Activated CD4-positive, alpha-beta T cell treated with anti-CD3 and anti-CD28 coated beads for 36 hours (primary cell): ENCODE results near the gene FSIP1. TPM values are rescaled to one million over a fixed set of nuclear protein-coding genes. Genes with fewer than 3 reads are reported as not detected.

Experiments
- ATAC-seq: fragments of 200-7000 bp; cut with Tn5 transposase; one replicate; pipeline ENCODE4 v1.10.0; 2021; ENCODE audit warnings: mild to moderate bottlenecking, moderate library complexity
- CTCF ChIA-PET: fragments of 350-600 bp; sonication (Branson Sonifier 250); formaldehyde crosslinking; loops from one replicate; lab custom pipeline; 2021; ENCODE audit warnings: antibody characterized with exemption; lab: Charles Lee
- POLR2A ChIA-PET: fragments of 350-600 bp; sonication (Branson Sonifier 250); formaldehyde crosslinking; loops from one replicate; lab custom pipeline; 2021; ENCODE audit warnings: antibody characterized with exemption, inconsistent platforms; lab: Charles Lee
- DNase-seq: peaks from one replicate; pipeline ENCODE4 v3.0.0-alpha.2; 2020
- H3K27ac Mint-ChIP-seq: one replicate; pipeline ENCODE4 v1.8.0; 2021; ENCODE audit warnings: mixed read lengths
- H3K27me3 Mint-ChIP-seq: one replicate; pipeline ENCODE4 v1.8.0; 2021; ENCODE audit warnings: mixed read lengths
- H3K36me3 Mint-ChIP-seq: one replicate; pipeline ENCODE4 v1.8.0; 2021; ENCODE audit warnings: low read depth, mixed read lengths
- H3K4me1 Mint-ChIP-seq: one replicate; pipeline ENCODE4 v1.8.0; 2021; ENCODE audit warnings: mixed read lengths
- H3K4me3 Mint-ChIP-seq: one replicate; pipeline ENCODE4 v1.8.0; 2021; ENCODE audit warnings: mild to moderate bottlenecking, moderate library complexity, mixed read lengths
- H3K9me3 Mint-ChIP-seq: one replicate; pipeline ENCODE4 v1.8.0; 2021; ENCODE audit warnings: low read depth, mixed read lengths
- intact Hi-C, 2 experiments: fragments of 100-400 bp; cut with DNase I in 1 of 2; cut with micrococcal nuclease in 1 of 2; formaldehyde crosslinking; loops; one replicate each; pipeline versions ENCODE4 v1.14.2 to v1.15.1; 2022 to 2024; cut with DNase I, micrococcal nuclease
- total RNA-seq, 2 experiments: library from RNA; stranded (reverse); gene quantifications; one replicate each; pipeline ENCODE4 v1.2.3, GENCODE V29; 2021

The FSIP1 gene
- total RNA-seq, 2 experiments from 2014 or later, result 0.25 to 0.32 TPM

DNA sequence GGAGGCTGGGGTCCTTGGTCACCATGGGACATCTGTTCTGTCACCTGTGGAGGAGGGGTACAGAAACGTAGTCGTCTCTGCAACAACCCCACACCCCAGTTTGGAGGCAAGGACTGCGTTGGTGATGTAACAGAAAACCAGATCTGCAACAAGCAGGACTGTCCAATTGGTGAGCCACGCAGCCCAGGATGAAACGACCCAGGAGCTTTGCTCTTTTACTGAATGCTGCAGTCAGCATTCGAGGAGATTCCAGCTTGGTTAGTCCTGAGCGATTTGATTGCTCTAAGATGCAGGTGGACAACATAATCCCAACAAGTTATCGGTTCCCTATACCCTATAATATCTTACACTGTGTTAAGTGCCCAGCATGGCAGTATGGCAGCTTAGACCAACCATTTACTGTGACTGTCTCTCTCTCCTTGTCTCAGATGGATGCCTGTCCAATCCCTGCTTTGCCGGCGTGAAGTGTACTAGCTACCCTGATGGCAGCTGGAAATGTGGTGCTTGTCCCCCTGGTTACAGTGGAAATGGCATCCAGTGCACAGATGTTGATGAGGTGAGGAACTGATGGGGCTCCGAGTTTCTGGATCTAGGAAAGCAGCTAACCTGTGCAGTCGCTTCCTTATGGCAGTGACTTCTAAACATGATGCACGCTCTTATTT is 194.0 kb downstream of the FSIP1 start:
- Mint-ChIP-seq H3K4me3 (no peak overlapping the region), H3K9me3 (no peaks in the 10 kb centered on the region), H3K27ac (no peak overlapping the region), H3K4me1 (no peaks in the 10 kb centered on the region), H3K27me3 (peaks cover 14% of the 10 kb centered on the region), H3K36me3 (no peaks in the 10 kb centered on the region)
- ATAC-seq (no peak), DNase-seq (no peak)
- intact Hi-C loops, result no loop called here
- ChIA-PET POLR2A (no interaction called here), CTCF (interaction anchor here (1.0 kb wide), 1 partner anchor 10 kb away, joined by 4 read pairs; no protein-coding TSS in a partner anchor)

GRCh38 chr15:39587731-39588530 is 194.7 kb downstream of the FSIP1 start:
- DNase-seq (no peak), ATAC-seq (no peak)
- ChIA-PET CTCF (interaction anchor here (1.0 kb wide), 1 partner anchor 9 kb away, joined by 4 read pairs; no protein-coding TSS in a partner anchor), POLR2A (no interaction called here)
- Mint-ChIP-seq H3K27me3 (peaks cover 14% of the 10 kb centered on the region), H3K36me3 (no peaks in the 10 kb centered on the region), H3K4me3 (no peak overlapping the region), H3K27ac (no peak overlapping the region), H3K4me1 (no peaks in the 10 kb centered on the region), H3K9me3 (no peaks in the 10 kb centered on the region)
- intact Hi-C loops, result no loop called here

DNA sequence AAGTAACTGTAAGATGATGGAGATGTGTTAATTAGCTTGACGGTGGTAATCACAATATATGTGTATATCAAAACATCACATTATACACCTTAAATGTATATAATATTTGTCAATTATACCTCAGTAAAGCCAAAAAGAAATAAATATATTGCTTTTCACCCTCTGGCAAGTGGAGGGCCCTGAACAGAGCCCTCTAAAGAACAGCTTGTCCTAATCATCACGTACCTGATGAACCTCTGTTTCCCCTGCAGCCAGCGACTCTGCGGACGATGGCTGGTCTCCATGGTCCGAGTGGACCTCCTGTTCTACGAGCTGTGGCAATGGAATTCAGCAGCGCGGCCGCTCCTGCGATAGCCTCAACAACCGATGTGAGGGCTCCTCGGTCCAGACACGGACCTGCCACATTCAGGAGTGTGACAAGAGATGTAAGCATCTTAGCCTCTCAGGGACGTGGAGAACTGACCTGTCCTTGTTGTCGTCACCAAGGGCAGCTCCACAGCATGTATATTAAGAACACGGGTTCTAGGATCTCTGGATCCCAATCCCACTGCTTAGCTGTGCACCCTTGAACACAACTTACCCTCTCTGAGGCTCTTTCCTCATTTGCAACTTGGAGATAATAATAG is 195.4 kb downstream of the FSIP1 start:
- Mint-ChIP-seq H3K27me3 (peaks cover 16% of the 10 kb centered on the region), H3K4me1 (no peaks in the 10 kb centered on the region), H3K27ac (no peak overlapping the region), H3K9me3 (no peaks in the 10 kb centered on the region), H3K36me3 (no peaks in the 10 kb centered on the region), H3K4me3 (no peak overlapping the region)
- no peak for DNase-seq
- no peak for ATAC-seq
- intact Hi-C loops, result no loop called here
- ChIA-PET CTCF (no interaction called here), POLR2A (no interaction called here)

DNA sequence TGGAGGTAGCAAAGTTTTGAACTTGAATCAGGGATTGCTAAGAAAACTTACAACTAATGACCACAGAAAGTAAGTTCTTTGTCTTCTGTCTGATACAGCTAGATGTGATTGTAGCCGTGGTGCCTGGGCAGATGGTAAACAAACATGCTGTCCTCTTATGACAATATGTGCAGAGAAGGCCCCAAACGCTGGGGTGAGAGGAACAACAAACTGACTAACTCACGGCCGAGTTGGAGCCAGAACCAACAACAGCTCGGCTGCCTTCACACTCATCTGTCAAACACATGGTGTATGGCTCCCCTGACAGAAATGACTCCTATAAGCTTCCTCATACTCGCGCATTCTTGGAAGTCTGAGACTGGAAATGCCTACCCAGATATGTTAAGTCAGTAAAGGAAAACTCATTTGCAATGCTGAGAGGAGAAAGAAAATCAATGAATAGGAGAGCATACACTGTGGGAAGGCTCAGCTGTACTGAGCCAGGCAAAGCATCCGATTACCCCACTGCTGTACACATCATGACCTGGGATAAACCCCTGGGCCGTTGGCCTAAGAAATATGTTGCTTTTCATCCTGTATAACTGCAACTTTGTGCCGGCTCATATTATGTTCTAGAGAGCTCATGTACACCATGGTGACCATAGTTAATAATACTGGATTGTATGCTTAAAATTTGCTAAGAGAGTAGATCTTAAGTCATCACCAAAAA is 196.1 kb downstream of the FSIP1 start:
- ATAC-seq (no peak), DNase-seq (no peak)
- no peak overlapping the region for H3K27ac Mint-ChIP-seq
- H3K9me3 Mint-ChIP-seq, result no peaks in the 10 kb centered on the region
- H3K36me3 Mint-ChIP-seq, result no peaks in the 10 kb centered on the region
- peaks cover 2% of the 10 kb centered on the region for H3K4me1 Mint-ChIP-seq
- ChIA-PET POLR2A (no interaction called here), CTCF (interaction anchor here (1.2 to 1.5 kb wide), 3 partner anchors 117 to 173 kb away, joined by 3 to 11 read pairs (median 5); no protein-coding TSS in a partner anchor)
- intact Hi-C loops, result no loop called here
- H3K27me3 Mint-ChIP-seq, result peaks cover 22% of the 10 kb centered on the region
- H3K4me3 Mint-ChIP-seq, result no peak overlapping the region

DNA sequence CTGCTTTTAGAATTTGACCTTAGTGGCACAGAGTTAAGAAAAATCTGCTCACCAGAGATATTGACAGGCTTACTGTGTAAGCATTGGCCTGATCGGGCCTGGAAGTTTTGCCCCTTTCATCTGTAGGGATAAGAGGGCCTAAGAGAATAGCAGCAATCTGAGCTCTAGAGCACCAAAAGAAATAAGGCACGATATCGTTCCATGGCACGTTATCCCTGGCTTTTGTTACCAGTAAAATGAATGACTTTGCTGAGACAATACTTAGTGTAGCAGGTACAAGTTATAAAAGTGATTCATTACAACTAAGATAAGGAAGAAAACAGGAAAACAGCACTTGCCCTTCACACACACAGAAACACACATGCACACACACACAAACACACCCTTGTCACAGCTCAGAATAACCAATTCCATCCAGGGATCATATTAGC is 196.8 kb downstream of the FSIP1 start:
- H3K27me3 Mint-ChIP-seq, result peaks cover 28% of the 10 kb centered on the region
- DNase-seq (no peak), ATAC-seq (no peak)
- H3K27ac Mint-ChIP-seq, result no peak overlapping the region
- ChIA-PET POLR2A (no interaction called here), CTCF (interaction anchor here (0.7 to 1.5 kb wide), 4 partner anchors 22 to 173 kb away, joined by 3 to 11 read pairs (median 4); no protein-coding TSS in a partner anchor)
- intact Hi-C loops, result no loop called here
- no peak overlapping the region for H3K4me3 Mint-ChIP-seq
- H3K9me3 Mint-ChIP-seq, result no peaks in the 10 kb centered on the region
- H3K36me3 Mint-ChIP-seq, result no peaks in the 10 kb centered on the region
- H3K4me1 Mint-ChIP-seq, result peaks cover 7% of the 10 kb centered on the region

DNA sequence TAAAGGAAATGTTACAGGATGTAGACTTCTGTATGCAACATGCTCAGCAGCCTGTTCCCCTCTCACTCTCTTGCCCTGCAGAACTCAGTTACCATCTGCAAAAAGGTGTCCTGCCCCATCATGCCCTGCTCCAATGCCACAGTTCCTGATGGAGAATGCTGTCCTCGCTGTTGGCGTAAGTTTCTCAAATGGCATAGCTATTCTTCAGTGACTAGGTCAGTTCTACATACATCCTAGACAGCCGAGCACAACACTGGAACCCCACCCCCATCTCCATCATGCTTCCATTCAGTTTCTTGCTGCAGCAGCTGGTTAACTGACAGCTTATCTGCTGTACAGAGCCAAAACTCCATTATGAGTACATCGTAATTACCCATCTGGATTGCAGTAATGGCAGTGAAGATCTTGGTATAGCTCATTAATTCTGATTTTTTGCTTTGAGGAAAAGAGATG is 197.2 kb downstream of the FSIP1 start:
- ChIA-PET CTCF (interaction anchor here (0.7 to 1.5 kb wide), 4 partner anchors 22 to 174 kb away, joined by 3 to 11 read pairs (median 4); no protein-coding TSS in a partner anchor), POLR2A (no interaction called here)
- no peak for DNase-seq
- H3K36me3 Mint-ChIP-seq, result no peaks in the 10 kb centered on the region
- peaks cover 28% of the 10 kb centered on the region for H3K27me3 Mint-ChIP-seq
- ATAC-seq, result no peak
- H3K27ac Mint-ChIP-seq, result no peak overlapping the region
- no peaks in the 10 kb centered on the region for H3K9me3 Mint-ChIP-seq
- H3K4me3 Mint-ChIP-seq, result no peak overlapping the region
- intact Hi-C loops, result no loop called here
- H3K4me1 Mint-ChIP-seq, result peaks cover 7% of the 10 kb centered on the region

DNA sequence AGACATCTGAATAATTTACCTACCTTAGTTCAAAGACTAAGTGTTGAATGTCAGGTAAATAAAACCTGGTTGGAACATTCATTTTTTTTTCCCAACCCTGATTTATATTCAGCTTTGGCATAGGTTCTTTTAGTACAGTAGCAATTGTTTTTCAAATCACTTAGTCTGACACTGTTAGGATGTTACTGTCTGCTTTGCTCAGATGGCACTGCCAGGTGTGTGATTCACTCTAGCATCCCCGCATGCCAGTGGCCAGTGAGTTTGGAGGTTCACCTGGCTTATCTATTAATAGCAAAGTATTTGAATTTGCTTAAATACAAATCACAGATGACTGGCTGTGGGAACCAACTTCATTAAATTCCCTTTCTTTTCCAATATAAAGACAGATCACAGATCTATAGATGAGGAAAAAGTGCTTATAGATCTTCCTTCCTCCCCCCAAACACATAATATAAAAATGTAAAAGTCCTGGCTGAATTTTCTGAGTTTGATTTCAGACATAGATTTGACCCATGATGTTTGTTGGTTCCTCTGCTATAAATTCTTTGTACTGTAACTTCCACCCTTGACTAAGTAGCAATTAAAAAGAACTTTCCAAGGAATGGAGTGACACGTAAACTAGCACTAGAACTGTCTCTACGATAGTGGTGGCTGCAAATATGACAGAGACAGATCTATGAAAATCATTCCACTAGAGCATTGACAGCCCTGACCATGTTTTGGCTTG is 197.8 kb downstream of the FSIP1 start:
- Mint-ChIP-seq H3K27me3 (peaks cover 30% of the 10 kb centered on the region), H3K9me3 (no peaks in the 10 kb centered on the region), H3K4me1 (peaks cover 9% of the 10 kb centered on the region), H3K4me3 (no peak overlapping the region), H3K27ac (no peak overlapping the region), H3K36me3 (no peaks in the 10 kb centered on the region)
- POLR2A ChIA-PET, result no interaction called here
- intact Hi-C loops, result loop anchor here (5.0 kb wide), 6 partner anchors 102 to 878 kb away; no protein-coding TSS in a partner anchor
- CTCF ChIA-PET, result interaction anchor here (0.7 to 3.8 kb wide), 5 partner anchors 45 to 174 kb away, joined by 3 to 37 read pairs (median 4); no protein-coding TSS in a partner anchor
- DNase-seq, result no peak
- no peak for ATAC-seq

GRCh38 chr15:39584266-39584659 is 198.4 kb downstream of the FSIP1 start:
- ChIA-PET POLR2A (interaction anchor here (0.6 kb wide), 1 partner anchor 12 kb away, joined by 3 read pairs; no protein-coding TSS in a partner anchor), CTCF (interaction anchor here (0.7 to 3.8 kb wide), 5 partner anchors 10 to 452 kb away, joined by 3 to 37 read pairs (median 4); no protein-coding TSS in a partner anchor)
- Mint-ChIP-seq H3K4me1 (peaks cover 13% of the 10 kb centered on the region), H3K4me3 (no peak overlapping the region), H3K9me3 (no peaks in the 10 kb centered on the region), H3K36me3 (no peaks in the 10 kb centered on the region), H3K27ac (no peak overlapping the region), H3K27me3 (peaks cover 36% of the 10 kb centered on the region)
- DNase-seq, result no peak
- intact Hi-C loops, result loop anchor here (5.0 kb wide), 6 partner anchors 103 to 877 kb away; no protein-coding TSS in a partner anchor
- ATAC-seq, result no peak

DNA sequence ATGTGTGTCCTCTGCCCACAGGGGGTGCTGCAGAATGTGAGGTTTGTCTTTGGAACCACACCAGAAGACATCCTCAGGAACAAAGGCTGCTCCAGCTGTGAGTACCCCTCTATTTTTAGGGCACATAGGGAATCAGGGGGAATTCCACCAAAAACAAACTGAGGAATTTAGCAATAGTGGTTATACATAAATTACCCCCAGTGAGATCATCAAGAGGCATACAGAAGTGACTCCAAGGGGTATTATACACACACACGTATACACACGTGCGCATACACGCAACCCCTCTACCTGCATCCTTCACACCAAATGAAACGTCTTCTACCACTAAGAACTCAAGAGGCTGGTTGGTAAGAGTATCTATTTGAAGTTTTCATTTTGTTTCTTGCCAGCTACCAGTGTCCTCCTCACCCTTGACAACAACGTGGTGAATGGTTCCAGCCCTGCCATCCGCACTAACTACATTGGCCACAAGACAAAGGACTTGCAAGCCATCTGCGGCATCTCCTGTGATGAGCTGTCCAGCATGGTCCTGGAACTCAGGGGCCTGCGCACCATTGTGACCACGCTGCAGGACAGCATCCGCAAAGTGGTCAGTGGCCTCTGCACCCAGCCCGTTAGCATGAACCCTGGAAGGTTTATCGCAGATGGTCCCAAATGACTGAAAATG is 198.9 kb downstream of the FSIP1 start:
- Mint-ChIP-seq H3K4me3 (no peak overlapping the region), H3K4me1 (peaks cover 13% of the 10 kb centered on the region), H3K36me3 (no peaks in the 10 kb centered on the region), H3K9me3 (no peaks in the 10 kb centered on the region), H3K27ac (no peak overlapping the region), H3K27me3 (peaks cover 41% of the 10 kb centered on the region)
- intact Hi-C loops, result loop anchor here (2.0 to 5.0 kb wide), 7 partner anchors 104 to 876 kb away; no protein-coding TSS in a partner anchor
- ChIA-PET POLR2A (interaction anchor here (0.6 kb wide), 1 partner anchor 12 kb away, joined by 3 read pairs; no protein-coding TSS in a partner anchor), CTCF (interaction anchor here (0.7 to 3.8 kb wide), 6 partner anchors 10 to 452 kb away, joined by 3 to 37 read pairs (median 4); no protein-coding TSS in a partner anchor)
- peak; percentile 64 for DNase-seq
- ATAC-seq, result no peak
